Amygdala (tissue), 56 donors: ENCODE results near the gene PLA2G4E.

Source experiments
- DNase-seq, 56 donors: peaks; one replicate each; lab custom pipeline; 2025; lab: John Stamatoyannopoulos, UW

The PLA2G4E gene

GRCh38 chr15:41981371-41982132, 39.3 kb downstream of the PLA2G4E start:
- DNase-seq, result no peak

- DNase-seq, result no peak
Observed at GRCh38 chr15:41980654-41981323, 40.1 kb downstream of the PLA2G4E start.

GRCh38 chr15:41979493-41980266, 41.2 kb downstream of the PLA2G4E start:
- DNase-seq, result no peak

- no peak for DNase-seq
Observed at GRCh38 chr15:41978534-41978933, 42.3 kb downstream of the PLA2G4E start.

GRCh38 chr15:41977757-41978383, 43.0 kb downstream of the PLA2G4E start:
- no peak for DNase-seq

- no peak for DNase-seq
Observed at GRCh38 chr15:41975669-41976068, 45.2 kb downstream of the PLA2G4E start.

- DNase-seq, result no peak
Observed at GRCh38 chr15:41974041-41974440, 46.8 kb downstream of the PLA2G4E start.

GRCh38 chr15:41972253-41973242, 48.3 kb downstream of the PLA2G4E start, which contains the start of gene EHD4:
Gene EHD4, minus strand, starts transcription at chr15:41972557. Its CDS starts 63 bp downstream, at chr15:41972494.
- DNase-seq, result peak; percentile 22 to 98 (median 88)

- peak in 2 of 56 donors; percentile 39 to 44 for DNase-seq
Observed at GRCh38 chr15:41971895-41972252, 49.0 kb downstream of the PLA2G4E start.

- peak in 12 of 56 donors; percentile 9 to 25 (median 20) for DNase-seq
Observed at GRCh38 chr15:41971089-41971894, 49.5 kb downstream of the PLA2G4E start.

- no peak for DNase-seq
Observed at GRCh38 chr15:41970456-41970855, 50.4 kb downstream of the PLA2G4E start.

GRCh38 chr15:41969851-41970431, 50.9 kb downstream of the PLA2G4E start:
- DNase-seq, result no peak

GRCh38 chr15:41968701-41969100, 52.1 kb downstream of the PLA2G4E start:
- no peak for DNase-seq

GRCh38 chr15:41967506-41968206, 53.2 kb downstream of the PLA2G4E start:
- peak in 7 of 56 donors; percentile 5 to 53 (median 12) for DNase-seq

GRCh38 chr15:41966920-41967465, 53.8 kb downstream of the PLA2G4E start:
- DNase-seq, result no peak

- no peak for DNase-seq
Observed at GRCh38 chr15:41966414-41966812, 54.4 kb downstream of the PLA2G4E start.
